ENCODE measurements around the gene IQGAP2.
A peak's percentile ranks its signal among the peaks of the same experiment; 100 is the strongest.
"Not testable (repeated sequence)": the region's sequence is repeated elsewhere in the genome, so short reads cannot be mapped to it uniquely, and the experiment has no call there.

IQGAP2 gene

DNA sequence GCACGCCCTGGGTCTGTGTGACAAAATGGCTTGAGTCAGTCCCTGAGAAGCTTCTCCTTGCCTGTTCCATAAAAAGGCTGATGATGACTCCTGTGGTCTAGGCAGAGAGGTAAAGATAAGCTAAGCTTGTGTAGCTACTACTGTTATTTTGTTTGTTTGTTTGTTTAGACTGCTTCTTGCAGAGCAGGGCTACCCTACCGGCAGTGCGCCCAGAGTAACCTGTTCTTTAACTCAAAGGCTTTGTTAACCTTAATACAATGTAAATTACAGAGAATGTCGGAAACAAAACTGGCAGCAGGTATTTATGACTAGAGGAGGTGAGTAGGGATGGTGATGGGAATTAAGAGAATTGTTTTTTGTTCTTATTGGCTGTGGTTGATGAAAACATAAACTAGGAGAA, 132.5 kb downstream of the IQGAP2 start:
- no peak for DNase-seq

DNA sequence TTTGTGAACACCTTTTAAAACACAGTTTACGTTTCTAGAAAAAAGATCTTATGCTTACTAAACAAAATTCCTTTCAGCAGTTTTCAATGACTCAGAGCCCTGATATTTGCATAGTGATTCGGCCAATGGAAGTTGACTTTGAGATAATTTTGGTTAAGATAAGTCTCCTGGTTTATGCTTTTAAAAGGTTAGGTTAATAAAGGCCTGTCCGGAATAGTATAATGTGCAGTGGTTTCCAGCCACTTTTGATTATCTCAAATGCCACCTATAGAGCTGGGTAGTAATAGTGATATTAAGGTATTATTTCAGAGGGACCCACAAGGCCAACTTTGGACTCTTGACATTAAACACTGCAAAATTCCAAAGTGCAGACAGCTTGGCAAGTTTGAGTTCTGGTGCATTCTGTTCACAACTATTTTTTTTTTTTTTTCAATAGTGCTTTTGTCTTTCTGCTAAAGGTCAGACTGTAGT, 134.0 kb downstream of the IQGAP2 start:
- DNase-seq: no peak

GRCh38 chr5:76542241-76542640, 139.2 kb downstream of the IQGAP2 start:
- DNase-seq: no peak

DNA sequence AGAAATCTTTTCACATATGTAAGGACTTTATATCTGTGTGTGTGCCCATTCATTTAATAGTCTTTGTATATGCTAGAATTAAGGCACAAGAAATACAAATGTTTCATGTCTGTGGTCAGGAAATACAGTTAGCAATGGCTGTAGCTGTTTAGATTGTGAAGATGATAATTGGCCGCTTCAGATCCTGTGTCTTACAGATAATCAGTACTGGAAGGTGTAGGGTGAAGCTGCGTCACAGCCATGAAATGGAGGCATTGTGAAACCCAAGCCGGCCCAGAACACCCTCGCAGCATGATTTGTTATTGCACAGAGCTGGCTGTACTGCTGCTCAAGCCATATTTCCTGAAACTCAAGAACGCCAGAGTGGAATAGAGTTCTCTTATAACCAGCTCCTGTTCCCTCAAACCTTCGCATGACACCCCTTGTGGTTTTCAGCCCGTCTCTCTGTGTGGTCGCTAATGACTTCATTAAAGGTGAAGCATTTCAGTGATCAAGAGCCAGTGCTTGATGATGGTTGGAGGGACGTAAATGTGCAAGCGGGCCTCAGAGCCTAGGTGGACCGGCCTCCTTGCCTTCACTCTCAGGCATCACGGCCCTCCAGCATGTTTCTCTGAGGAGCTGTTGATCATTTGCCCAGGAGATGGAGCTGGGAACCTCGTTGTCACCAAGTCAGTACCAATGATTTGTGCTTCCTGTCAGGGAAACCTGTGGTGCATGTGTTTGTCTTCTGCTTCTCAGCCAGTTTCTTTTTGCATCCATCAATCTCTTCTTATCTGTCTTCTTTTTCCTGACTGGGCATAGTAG, 140.0 kb downstream of the IQGAP2 start:
- no peak for DNase-seq

GRCh38 chr5:76544268-76544926, 141.3 kb downstream of the IQGAP2 start:
- DNase-seq: peak in 4 of 58 donors; percentile 0 to 6 (median 2)

- DNase-seq: no peak
These were observed 142.1 kb downstream of the IQGAP2 start for GRCh38 chr5:76545184-76545583.

DNA sequence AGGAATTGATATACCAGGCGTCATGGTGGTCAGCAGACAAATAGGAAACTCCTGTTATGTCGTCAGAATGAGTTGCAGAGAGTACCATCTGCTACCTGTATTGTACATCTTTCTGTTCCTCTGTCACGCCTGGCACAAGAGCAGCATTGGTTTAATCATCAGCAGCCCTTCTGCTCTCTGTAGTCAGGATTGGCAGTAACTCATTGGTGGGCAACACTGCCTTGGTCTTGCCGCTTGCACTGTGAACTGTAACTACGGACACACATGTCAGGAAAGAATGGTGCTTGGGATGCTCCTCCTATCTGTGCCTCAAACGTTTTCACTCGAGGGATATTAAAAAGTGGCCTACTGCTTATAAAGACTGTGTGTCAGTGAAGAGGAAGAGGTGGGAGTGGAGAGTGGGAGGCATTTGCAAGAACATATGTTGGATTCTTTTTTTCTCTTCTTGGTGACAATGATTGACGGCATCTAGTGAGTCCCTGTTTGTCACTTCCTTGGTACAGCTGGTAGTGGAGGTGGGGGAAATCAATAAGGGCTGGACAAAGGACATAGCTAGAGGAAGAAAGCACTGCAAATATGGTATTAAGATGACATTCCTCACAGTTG, 143.5 kb downstream of the IQGAP2 start:
- peak in 9 of 58 donors; percentile 2 to 45 (median 10) for DNase-seq

DNA sequence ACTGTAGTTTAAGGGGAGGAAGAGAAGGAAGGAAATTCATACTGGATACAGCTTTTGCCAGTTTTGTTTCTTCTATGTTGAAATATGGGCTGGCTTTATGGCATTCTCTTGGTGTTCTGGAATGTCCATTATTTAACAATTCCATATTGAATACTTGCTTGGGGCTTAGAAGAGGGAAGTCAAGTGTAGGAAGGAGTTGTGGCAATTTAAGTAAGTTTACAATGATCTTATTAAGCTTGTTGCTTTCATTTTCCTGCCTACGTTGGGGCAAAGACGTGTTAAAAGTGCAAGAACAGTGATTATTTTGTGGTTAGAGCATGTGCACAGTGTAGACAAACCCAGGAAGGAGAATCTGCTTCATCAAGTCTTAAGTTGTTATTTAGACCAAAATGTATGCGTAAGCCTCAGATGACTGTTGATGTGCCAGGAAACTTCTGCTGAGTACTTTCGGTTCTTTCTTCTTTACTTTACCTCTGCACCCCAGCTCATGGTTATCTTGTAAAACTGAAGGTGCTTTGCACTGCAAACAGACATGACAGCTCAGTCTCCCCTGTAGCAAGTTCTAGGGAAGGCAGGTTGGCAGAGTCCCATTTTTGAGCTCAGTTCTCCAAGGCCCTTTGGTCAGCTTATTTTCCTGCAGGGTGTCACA, 144.3 kb downstream of the IQGAP2 start:
- no peak for DNase-seq

- no peak for DNase-seq
These were observed 144.9 kb downstream of the IQGAP2 start for GRCh38 chr5:76547891-76548524.

DNA sequence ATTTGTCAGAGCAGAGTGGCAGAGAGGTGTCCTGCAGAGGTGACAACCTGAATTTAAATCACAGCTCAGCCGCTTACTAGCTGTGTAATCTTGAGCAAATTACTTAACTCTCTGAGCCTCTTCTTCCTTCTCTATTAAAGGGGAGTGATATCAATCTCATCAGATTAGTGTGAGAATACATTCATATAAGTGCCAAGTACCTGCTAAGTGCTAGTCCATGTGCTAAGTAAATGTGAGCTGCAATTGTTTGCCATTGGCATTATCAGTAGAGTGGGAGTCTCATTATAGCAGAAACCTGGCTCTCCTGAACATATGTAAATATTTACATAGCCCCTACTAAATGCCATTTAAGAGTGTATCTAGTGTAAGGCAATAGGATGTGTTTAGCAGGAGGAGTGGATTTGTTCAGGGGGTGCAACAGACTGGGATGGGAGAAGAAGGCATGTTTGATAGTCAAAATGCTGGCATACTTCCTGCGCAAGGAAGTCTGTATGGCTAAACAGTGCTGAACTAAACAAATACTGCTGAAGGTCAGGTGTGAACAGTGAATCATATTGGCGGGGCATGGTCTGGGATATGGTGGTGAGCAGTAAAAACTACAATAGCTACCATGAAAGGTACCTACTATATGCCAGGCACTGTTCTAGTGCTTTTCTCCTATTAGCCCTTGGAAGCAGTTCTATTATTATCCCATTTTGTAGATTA, 145.6 kb downstream of the IQGAP2 start:
- no peak for DNase-seq

DNA sequence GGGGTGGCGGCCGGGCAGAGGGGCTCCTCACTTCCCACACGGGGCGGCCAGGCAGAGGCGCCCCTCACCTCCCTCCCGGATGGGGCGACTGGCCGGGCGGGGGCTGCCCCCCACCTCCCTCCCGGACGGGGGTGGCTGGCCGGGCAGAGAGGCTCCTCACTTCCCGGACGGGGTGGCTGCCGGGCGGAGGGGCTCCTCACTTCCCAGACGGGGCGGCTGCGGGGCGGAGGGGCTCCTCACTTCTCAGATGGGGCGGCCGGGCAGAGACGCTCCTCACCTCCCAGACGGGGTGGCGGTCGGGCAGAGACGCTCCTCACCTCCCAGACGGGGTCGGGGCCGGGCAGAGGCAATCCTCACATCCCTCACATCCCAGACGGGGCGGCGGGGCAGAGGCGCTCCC, 147.8 kb downstream of the IQGAP2 start:
- DNase-seq: not testable (repeated sequence)

GRCh38 chr5:76552546-76552945, 149.5 kb downstream of the IQGAP2 start:
- DNase-seq: no peak

DNA sequence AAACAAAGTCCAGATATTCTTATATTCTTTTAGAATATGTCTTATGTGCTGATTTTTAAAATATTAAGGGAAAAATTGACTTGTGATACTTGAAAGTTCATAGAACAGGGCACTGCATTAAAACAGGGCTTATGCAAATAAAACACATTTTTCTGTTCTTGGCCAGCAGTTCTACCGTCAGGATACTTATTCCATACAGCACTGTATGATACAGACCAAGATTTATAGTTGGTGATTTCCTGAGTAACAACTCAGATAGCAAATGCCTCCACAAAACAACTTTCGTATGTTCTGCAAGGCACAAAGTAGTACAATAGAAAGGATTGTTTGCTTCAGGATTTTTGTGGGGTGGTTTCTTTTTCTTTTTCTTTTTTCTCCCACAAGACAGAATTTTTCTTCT, 150.2 kb downstream of the IQGAP2 start:
- no peak for DNase-seq

- no peak for DNase-seq
These were observed 152.0 kb downstream of the IQGAP2 start for GRCh38 chr5:76555114-76555513.

DNA sequence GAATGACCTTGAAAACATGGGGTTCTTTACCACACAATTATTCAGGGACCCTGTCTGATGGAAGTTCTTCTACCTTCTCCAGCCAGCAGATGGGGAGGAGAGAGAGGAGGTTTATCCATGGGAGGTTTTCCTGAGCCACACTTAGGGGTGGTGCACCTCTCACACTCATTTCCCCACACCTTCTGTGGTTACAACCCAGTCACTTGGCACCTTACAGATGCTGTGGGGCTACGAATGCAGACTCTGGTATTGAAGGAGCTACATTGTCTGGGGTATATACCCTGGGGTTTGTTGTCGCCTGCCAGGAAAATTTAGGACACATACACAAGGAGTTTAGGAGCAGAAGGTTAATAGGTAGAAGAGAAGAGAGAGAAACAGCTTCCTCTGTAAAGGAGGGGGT, 152.6 kb downstream of the IQGAP2 start:
- DNase-seq: no peak

DNA sequence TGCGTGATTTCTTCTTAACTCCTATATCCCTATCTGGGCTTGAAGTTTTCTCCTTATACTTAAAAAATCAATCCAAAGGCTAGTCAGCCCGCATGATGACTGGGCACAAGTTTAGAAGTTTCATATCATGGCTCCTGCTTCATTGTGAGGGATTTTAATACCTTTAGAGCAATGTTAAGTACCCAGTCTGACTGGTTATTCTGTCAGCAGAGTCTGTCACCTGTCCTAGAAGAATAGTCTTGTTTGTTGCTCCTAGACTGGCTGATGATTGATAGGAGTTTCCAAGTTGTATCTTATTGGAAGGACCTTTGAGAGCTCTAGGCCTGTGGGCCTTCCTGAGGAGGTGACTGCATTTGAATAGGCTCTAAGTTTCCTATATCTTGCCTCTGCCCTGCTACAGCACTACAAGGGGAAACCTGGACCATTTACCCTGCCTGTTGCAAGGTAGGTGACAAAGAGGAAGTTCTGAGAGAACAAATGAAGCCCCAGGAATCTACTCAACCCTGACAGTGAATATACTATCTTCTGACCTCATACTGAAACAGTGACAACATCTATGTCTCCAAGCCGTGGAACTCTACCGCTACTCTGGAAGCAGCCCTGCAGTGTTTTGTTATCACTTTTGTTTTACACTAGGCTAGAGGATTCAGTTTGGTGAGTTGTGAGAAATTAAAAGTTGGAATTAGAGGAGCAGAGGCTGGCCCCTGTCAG, 153.6 kb downstream of the IQGAP2 start:
- no peak for DNase-seq

- no peak for DNase-seq
These were observed 158.1 kb downstream of the IQGAP2 start for GRCh38 chr5:76560952-76561891.

- DNase-seq: no peak
These were observed 158.9 kb downstream of the IQGAP2 start for GRCh38 chr5:76561959-76562358.

DNA sequence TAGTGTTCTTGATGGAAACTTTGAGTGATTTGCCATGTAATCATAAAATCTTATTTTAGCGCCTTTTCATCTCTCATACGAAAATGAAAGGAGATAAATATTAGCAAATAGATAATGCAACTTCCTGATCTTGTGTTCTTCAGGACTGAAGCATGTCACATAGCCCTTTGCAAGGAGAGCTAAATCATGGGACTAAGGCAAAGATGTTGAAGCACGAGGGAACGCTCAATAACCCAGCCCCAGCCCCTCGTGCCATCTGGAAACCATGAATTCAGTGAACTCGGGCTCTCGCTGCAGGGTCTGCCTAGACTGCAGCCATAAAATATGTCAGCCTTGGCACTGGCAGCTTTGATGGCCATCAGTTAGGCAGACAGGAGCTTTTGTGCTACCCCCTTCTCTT, 161.9 kb downstream of the IQGAP2 start:
- no peak for DNase-seq

All from anterior cingulate cortex (tissue), 58 donors.